Measurements from ENCODE around the gene ZBED2.

Gene ZBED2

DNA sequence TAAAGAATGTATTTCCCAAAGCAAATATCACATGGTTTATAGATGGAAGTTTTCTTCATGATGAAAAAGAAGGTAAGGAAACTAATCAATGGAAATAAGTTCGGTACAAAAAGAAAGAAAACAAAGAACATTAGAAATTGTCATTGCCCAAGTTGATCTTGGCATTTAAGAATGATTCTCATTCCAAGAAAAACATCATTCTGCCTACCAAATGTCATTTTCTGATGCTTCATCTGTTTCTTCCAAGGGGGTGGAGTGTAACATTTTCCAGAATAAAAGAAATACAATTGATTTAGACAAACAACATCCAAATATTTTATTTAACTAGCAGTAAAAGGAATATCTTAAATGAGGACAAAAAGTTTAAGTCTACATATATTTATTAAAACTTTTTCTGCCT, 3.0 kb upstream of the ZBED2 start:
- TF ChIP-seq ZNF140 (tag by site-specific recombination; IDR thresholded peaks at IDR 0.05) (no peak), SCRT1 (tag by site-specific recombination; IDR thresholded peaks at IDR 0.05; ENCODE audit: borderline replicate concordance) (no peak), ZNF777 (tag by site-specific recombination; IDR thresholded peaks at IDR 0.05; ENCODE audit: borderline replicate concordance) (no peak), ZBTB8A (tag by site-specific recombination; IDR thresholded peaks at IDR 0.05) (no peak), ZNF623 (tag by site-specific recombination; IDR thresholded peaks at IDR 0.05) (no peak), GFI1B (tag by site-specific recombination; IDR thresholded peaks at IDR 0.05) (no peak), ZNF571 (tag by site-specific recombination; IDR thresholded peaks at IDR 0.05) (no peak), PRDM1 (tag by site-specific recombination; IDR thresholded peaks at IDR 0.05) (no peak), KLF10 (tag by site-specific recombination; IDR thresholded peaks at IDR 0.05) (no peak), ZNF132 (tag by site-specific recombination; IDR thresholded peaks at IDR 0.05; ENCODE audit: borderline replicate concordance) (no peak), ZNF510 (tag by site-specific recombination; IDR thresholded peaks at IDR 0.05; ENCODE audit: insufficient replicate concordance) (no peak), ZNF404 (tag by site-specific recombination; IDR thresholded peaks at IDR 0.05) (no peak), ZNF624 (tag by site-specific recombination; IDR thresholded peaks at IDR 0.05) (no peak)
- TF ChIP-seq, protein P1, sequence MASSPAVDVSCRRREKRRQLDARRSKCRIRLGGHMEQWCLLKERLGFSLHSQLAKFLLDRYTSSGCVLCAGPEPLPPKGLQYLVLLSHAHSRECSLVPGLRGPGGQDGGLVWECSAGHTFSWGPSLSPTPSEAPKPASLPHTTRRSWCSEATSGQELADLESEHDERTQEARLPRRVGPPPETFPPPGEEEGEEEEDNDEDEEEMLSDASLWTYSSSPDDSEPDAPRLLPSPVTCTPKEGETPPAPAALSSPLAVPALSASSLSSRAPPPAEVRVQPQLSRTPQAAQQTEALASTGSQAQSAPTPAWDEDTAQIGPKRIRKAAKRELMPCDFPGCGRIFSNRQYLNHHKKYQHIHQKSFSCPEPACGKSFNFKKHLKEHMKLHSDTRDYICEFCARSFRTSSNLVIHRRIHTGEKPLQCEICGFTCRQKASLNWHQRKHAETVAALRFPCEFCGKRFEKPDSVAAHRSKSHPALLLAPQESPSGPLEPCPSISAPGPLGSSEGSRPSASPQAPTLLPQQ (tag by site-specific recombination; IDR thresholded peaks at IDR 0.05): no peak
- TF ChIP-seq, protein P2, sequence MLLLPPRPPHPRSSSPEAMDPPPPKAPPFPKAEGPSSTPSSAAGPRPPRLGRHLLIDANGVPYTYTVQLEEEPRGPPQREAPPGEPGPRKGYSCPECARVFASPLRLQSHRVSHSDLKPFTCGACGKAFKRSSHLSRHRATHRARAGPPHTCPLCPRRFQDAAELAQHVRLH (tag by site-specific recombination; IDR thresholded peaks at IDR 0.05): no peak
- TF ChIP-seq, protein P3, sequence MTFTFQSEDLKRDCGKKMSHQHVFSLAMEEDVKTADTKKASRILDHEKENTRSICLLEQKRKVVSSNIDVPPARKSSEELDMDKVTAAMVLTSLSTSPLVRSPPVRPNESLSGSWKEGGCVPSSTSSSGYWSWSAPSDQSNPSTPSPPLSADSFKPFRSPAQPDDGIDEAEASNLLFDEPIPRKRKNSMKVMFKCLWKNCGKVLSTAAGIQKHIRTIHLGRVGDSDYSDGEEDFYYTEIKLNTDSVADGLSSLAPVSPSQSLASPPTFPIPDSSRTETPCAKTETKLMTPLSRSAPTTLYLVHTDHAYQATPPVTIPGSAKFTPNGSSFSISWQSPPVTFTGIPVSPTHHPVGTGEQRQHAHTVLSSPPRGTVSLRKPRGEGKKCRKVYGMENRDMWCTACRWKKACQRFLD (tag by site-specific recombination; IDR thresholded peaks at IDR 0.05): no peak
- H3K4me1 ChIP-seq (ENCODE audit: control insufficient read depth, insufficient read depth, low read length): no peaks in the 10 kb centered on the region
- no peak overlapping the region for H3K4me3 ChIP-seq (ENCODE audit: low read depth, low read length)
- H3K36me3 ChIP-seq (ENCODE audit: control insufficient read depth in 2 of 2, insufficient read depth in 1 of 2, low read length in 2 of 2): no peaks in the 10 kb centered on the region
- H3K27ac ChIP-seq (ENCODE audit: extremely low read depth, low read depth, low read length): no peak overlapping the region
- H3K9me3 ChIP-seq (ENCODE audit: control insufficient read depth, insufficient read depth, low read depth, low read length): no peaks in the 10 kb centered on the region
- CTCF ChIA-PET: no interaction called here
- POLR2A ChIA-PET: no interaction called here

- no peak overlapping the region for H3K27ac ChIP-seq (ENCODE audit: extremely low read depth, low read depth, low read length)
Observed at GRCh38 chr3:111596328-111596727, 1.2 kb upstream of the ZBED2 start.

More at GRCh38 chr3:111596328-111596727, 1.2 kb upstream of the ZBED2 start:
- Histone ChIP-seq H3K4me3 (ENCODE audit: low read depth, low read length) (no peak overlapping the region), H3K4me1 (ENCODE audit: control insufficient read depth, insufficient read depth, low read length) (no peaks in the 10 kb centered on the region), H3K36me3 (ENCODE audit: control insufficient read depth in 2 of 2, insufficient read depth in 1 of 2, low read length in 2 of 2) (no peaks in the 10 kb centered on the region), H3K9me3 (ENCODE audit: control insufficient read depth, insufficient read depth, low read depth, low read length) (no peaks in the 10 kb centered on the region)
- TF ChIP-seq ZBTB17 (tag by site-specific recombination; IDR thresholded peaks at IDR 0.05): no peak
- TF ChIP-seq ZNF174 (tag by site-specific recombination; IDR thresholded peaks at IDR 0.05): no peak
- TF ChIP-seq ZNF324 (tag by site-specific recombination; IDR thresholded peaks at IDR 0.05): no peak
- TF ChIP-seq KLF1 (tag by site-specific recombination; IDR thresholded peaks at IDR 0.05): no peak
- no peak for TF ChIP-seq KLF17 (tag by site-specific recombination; IDR thresholded peaks at IDR 0.05)
- no peak for TF ChIP-seq ZNF211 (tag by site-specific recombination; IDR thresholded peaks at IDR 0.05; ENCODE audit: low read depth)
- TF ChIP-seq GLI4 (tag by site-specific recombination; IDR thresholded peaks at IDR 0.05): no peak
- no peak for TF ChIP-seq ZBTB11 (tag by site-specific recombination; conservative IDR thresholded peaks at IDR 0.05; ENCODE audit: low read depth)
- TF ChIP-seq ZNF76 (tag by site-specific recombination; IDR thresholded peaks at IDR 0.05; ENCODE audit: borderline replicate concordance, low read depth): no peak
- no peak for TF ChIP-seq ZNF596 (tag by site-specific recombination; IDR thresholded peaks at IDR 0.05)
- no peak for TF ChIP-seq ZNF416 (tag by site-specific recombination; IDR thresholded peaks at IDR 0.05)
- no peak for TF ChIP-seq ZNF571 (tag by site-specific recombination; IDR thresholded peaks at IDR 0.05)
- TF ChIP-seq ZNF404 (tag by site-specific recombination; IDR thresholded peaks at IDR 0.05): no peak
- POLR2A ChIA-PET: no interaction called here
- CTCF ChIA-PET: no interaction called here
